ENCODE results near the gene TBPL1. TPM values are rescaled to one million over a fixed set of nuclear protein-coding genes. Genes with fewer than 3 reads are reported as not detected.

Gene TBPL1
- total RNA-seq, 1 experiment from 2014 or later = 65.6 TPM

DNA sequence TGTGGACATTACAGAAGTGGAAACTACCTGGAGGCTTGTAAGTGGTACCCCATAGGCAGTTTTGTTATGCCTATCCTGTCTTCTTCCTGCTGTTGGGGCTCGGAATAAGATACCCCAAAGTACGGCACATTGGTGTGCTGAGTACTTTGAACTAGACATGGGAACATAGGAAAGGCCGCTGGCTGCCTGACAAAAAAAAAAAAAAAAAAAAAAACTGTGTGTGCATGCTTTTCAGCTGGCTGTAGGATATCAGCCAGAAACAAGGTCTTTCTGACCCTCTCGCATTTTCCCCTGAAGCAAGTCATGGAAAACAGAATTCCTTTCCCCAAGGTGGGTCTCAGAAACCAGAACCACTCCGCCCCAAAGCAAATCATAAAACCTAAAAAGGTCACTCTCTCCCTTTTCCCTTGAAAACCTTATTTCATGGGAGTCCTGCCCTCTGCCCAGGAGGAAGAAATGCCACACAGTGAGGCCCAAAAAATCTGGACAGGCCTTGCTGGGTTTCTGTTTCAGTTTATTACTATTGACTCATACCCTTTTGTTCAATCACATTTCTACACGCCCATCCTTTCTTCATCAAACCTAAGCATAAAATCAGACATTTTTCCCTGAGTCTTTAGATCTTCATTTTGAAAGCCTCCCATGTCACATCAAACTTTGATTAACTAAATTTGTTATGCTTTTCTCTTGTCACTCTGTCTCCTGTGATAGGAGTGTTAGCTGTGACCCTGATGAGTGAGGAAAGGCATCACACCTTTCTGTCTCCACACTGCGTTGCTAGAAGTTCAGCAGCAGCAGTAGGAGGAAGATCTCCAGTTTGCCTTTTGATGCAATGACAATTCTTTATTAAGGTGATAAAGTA, 82.2 kb downstream of the TBPL1 start:
- Histone ChIP-seq H3K4me1 (replicated peaks) (peaks cover 17% of the 10 kb centered on the region), H3K27ac (0 out of 2 replicates have a peak overlapping the region, but pooled peaks have one; percentile 9), H3K4me3 (no peak overlapping the region), H3K36me3 (no peaks in the 10 kb centered on the region), H3K9me3 (replicated peaks) (no peaks in the 10 kb centered on the region), H3K27me3 (replicated peaks) (no peaks in the 10 kb centered on the region)
- DNase-seq (ENCODE audit: low read depth in 1 of 2, low spot score in 2 of 2) = peak in 1 of 2 experiments; percentile 33

DNA sequence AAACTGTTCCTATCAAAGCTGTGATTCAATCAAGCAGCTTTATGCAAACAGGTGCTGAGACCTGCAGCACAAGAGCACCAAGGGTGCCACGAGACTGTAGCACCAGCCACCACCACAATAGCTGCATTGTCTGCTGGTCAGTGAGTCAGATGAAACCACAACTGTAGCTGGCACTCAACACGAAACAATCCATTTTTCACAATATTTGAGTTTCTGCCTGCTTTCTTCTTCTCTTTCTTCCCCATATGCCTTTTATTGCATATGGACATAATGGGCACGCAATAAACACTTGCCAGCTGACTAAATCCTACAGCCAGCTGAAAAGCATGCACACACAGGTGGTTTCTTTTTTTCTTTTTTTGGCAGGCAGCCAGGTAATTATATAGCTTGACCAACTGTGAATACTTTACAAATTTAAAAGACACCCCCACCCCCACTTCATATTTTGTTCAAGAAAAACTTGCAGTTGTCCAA, 82.8 kb downstream of the TBPL1 start:
- no peak overlapping the region for H3K4me3 ChIP-seq
- peaks cover 17% of the 10 kb centered on the region for H3K4me1 ChIP-seq (replicated peaks)
- 0 out of 2 replicates have a peak overlapping the region, but pooled peaks have one; percentile 9 for H3K27ac ChIP-seq
- no peaks in the 10 kb centered on the region for H3K36me3 ChIP-seq
- DNase-seq (ENCODE audit: low read depth in 1 of 2, low spot score in 2 of 2) = peak; percentile 47 to 55
- no peaks in the 10 kb centered on the region for H3K9me3 ChIP-seq (replicated peaks)
- no peaks in the 10 kb centered on the region for H3K27me3 ChIP-seq (replicated peaks)

DNA sequence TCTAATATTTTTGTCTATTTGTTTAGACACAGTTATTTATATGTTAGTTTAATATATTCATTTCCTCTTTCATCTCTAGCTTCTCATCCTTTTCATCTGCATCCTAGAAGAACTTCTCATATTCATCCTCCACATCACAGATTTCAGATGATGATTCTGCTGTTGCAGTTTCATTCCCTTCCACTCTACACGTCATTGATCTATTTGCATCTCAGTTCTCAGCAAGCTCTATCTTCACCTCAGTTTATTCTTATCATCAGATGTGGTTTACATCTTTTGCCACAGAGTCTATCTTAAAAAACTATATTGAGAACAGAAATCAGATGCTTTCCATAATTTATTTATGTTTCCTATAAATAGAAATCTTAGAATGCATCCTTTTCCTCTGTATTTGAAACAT, 86.1 kb downstream of the TBPL1 start:
- H3K4me3 ChIP-seq = no peak overlapping the region
- no peak overlapping the region for H3K27ac ChIP-seq
- H3K9me3 ChIP-seq (replicated peaks) = no peaks in the 10 kb centered on the region
- H3K4me1 ChIP-seq (replicated peaks) = peaks cover 17% of the 10 kb centered on the region
- H3K27me3 ChIP-seq (replicated peaks) = no peaks in the 10 kb centered on the region
- no peak for DNase-seq (ENCODE audit: low read depth in 1 of 2, low spot score in 2 of 2)
- H3K36me3 ChIP-seq = no peaks in the 10 kb centered on the region

Other genes with a start within 250 kb of the TBPL1 start
- gene TCF21, start 64.1 kb upstream of the TBPL1 start, total RNA-seq (2014; rRNA removed; shearing (Covaris generic)) = 0.08 TPM in 1 of 2 replicates, not detected in the other
- gene SLC2A12, start 99.4 kb downstream of the TBPL1 start, total RNA-seq (2014; rRNA removed; shearing (Covaris generic)) = 0.94 and 4.7 TPM in 2 replicates

All from SJSA1 (cell line).